Endothelial cell of umbilical vein (primary cell): ENCODE data around the gene EFNB3. TPM values are rescaled to one million over a fixed set of nuclear protein-coding genes. Genes with fewer than 3 reads are reported as not detected.

Source experiments
- BruUV-seq: library from RNA; stranded (reverse); fragments of 400-500 nt; replicated peaks from 2 replicates; lab custom pipeline; 2021; lab: Mats Ljungman, UMichigan
- CTCF ChIA-PET: fragments of 300-600, 350-600 bp; sonication (Branson Sonifier 250); formaldehyde crosslinking; loops from one replicate; lab custom pipeline; 2021; ENCODE audit warnings: antibody characterized with exemption, inconsistent platforms; lab: Charles Lee
- POLR2A ChIA-PET: fragments of 300-600, 350-600 bp; sonication (Branson Sonifier 250); formaldehyde crosslinking; loops from one replicate; lab custom pipeline; 2021; ENCODE audit warnings: antibody characterized with exemption, inconsistent platforms; lab: Charles Lee
- DNase-seq: peaks from one replicate; pipeline ENCODE4 v3.0.0-alpha.2; 2011; ENCODE audit warnings: low read depth, low spot score
- FAIRE-seq: peaks from 2 replicates; lab custom pipeline; 2011; peaks lifted over from hg19 to GRCh38; lab: Jason Lieb, UNC
- H2AFZ ChIP-seq: 2 replicates; pipeline ENCODE4 v1.6.0; 2012; ENCODE audit warnings: low read depth, low read length, control low read depth, inconsistent platforms
- H3K27ac ChIP-seq: 2 replicates; pipeline ENCODE4 v1.5.1; 2011; ENCODE audit warnings: low read depth, mild to moderate bottlenecking, control low read depth, low read length, moderate library complexity; ENCODE audit not compliant: insufficient read depth
- H3K27me3 ChIP-seq, 2 experiments: 2 replicates each; pipeline versions ENCODE4 v1.6.0 to v1.6.1; 2011; ENCODE audit warnings: low read length in 2 of 2, mixed read lengths in 1 of 2; ENCODE audit not compliant: control insufficient read depth in 2 of 2, insufficient read depth in 2 of 2
- H3K36me3 ChIP-seq, 2 experiments: 2 replicates in 1 of 2; 3 replicates in 1 of 2; pipeline ENCODE4 v1.5.1; 2011; ENCODE audit warnings: low read length in 2 of 2, mild to moderate bottlenecking in 1 of 2, moderate library complexity in 1 of 2; ENCODE audit not compliant: control insufficient read depth in 2 of 2, insufficient read depth in 2 of 2; ENCODE audit errors: extremely low read depth in 1 of 2
- H3K4me1 ChIP-seq: 3 replicates; pipeline ENCODE4 v1.5.1; 2011; ENCODE audit warnings: mild to moderate bottlenecking, low read length; ENCODE audit not compliant: control insufficient read depth, insufficient read depth; ENCODE audit errors: extremely low read depth
- H3K4me2 ChIP-seq: 2 replicates; pipeline ENCODE4 v1.6.1; 2011; ENCODE audit warnings: low read length, control low read depth, mixed read lengths; ENCODE audit not compliant: insufficient read depth
- H3K4me3 ChIP-seq, 3 experiments: fragments of 200-600 bp in 1 of 3; sonication (generic), shearing (Covaris generic) in 1 of 3; replicated peaks in 1 of 3; 2 replicates each; pipeline ENCODE4 v1.5.1; 2011 to 2016; ENCODE audit warnings: control low read depth in 3 of 3, low read length in 3 of 3, mild to moderate bottlenecking in 2 of 3, inconsistent platforms in 1 of 3, low read depth in 1 of 3, moderate library complexity in 1 of 3; ENCODE audit not compliant: insufficient read depth in 1 of 3
- H3K79me2 ChIP-seq: 2 replicates; pipeline ENCODE4 v1.6.0; 2012; ENCODE audit warnings: low read length, inconsistent platforms; ENCODE audit not compliant: control insufficient read depth, insufficient read depth
- H3K9ac ChIP-seq: replicated peaks from 2 replicates; pipeline ENCODE3; 2011; ENCODE audit warnings: low read length, control low read depth; ENCODE audit not compliant: insufficient read depth; ENCODE audit errors: extremely low read depth
- H3K9me1 ChIP-seq: replicated peaks from 3 replicates; pipeline ENCODE4 v1.6.0; 2011; ENCODE audit warnings: mild to moderate bottlenecking, low read length; ENCODE audit not compliant: control insufficient read depth, insufficient read depth; ENCODE audit errors: extremely low read depth
- H3K9me3 ChIP-seq: replicated peaks from 2 replicates; pipeline ENCODE4 v1.5.1; 2012; ENCODE audit warnings: low read length, inconsistent platforms; ENCODE audit not compliant: control insufficient read depth, insufficient read depth
- H4K20me1 ChIP-seq: replicated peaks from 2 replicates; pipeline ENCODE3; 2011; ENCODE audit warnings: mild to moderate bottlenecking, low read length; ENCODE audit not compliant: control insufficient read depth, insufficient read depth; ENCODE audit errors: extremely low read depth
- EZH2 ChIP-seq: IDR thresholded peaks from 2 replicates; pipeline ENCODE4 v1.6.1; 2012; ENCODE audit warnings: borderline replicate concordance, low read depth, mild to moderate bottlenecking, moderate library complexity, low read length, inconsistent platforms; ENCODE audit not compliant: severe bottlenecking
- POLR2A ChIP-seq: IDR thresholded peaks from 2 replicates; pipeline ENCODE4 v1.6.1; 2012; ENCODE audit warnings: low read depth, mild to moderate bottlenecking, control low read depth, low read length
- POLR2AphosphoS5 ChIP-seq: IDR thresholded peaks from 2 replicates; pipeline ENCODE4 v1.6.1; 2012; ENCODE audit warnings: low read depth, mild to moderate bottlenecking, control low read depth, low read length, moderate library complexity; ENCODE audit not compliant: insufficient read depth
- dilution Hi-C: fragments of 300-500 bp; cut with MboI; formaldehyde crosslinking; loops from one replicate; pipeline ENCODE4 v1.15.0; 2019; ENCODE audit warnings: low sequenced_read_pairs; ENCODE audit not compliant: extremely low pct_ligation_motif_present
- intact Hi-C: fragments of 100-400 bp; cut with micrococcal nuclease; formaldehyde crosslinking; loops from one replicate; pipeline ENCODE4 v1.10.0; 2022
- polyA plus RNA-seq, 4 experiments: library from polyadenylated mRNA; depleted of rRNA in 3 of 4; stranded (reverse) in 3 of 4; unstranded in 1 of 4; fragments of >200 nt; gene quantifications; 2 replicates each; pipeline versions ENCODE4 v1.2.1 to v1.2.3, GENCODE V29; 2011 to 2012; ENCODE audit warnings: missing spikeins in 1 of 4
- total RNA-seq: library from RNA; stranded (reverse); gene quantifications from 2 replicates; pipeline ENCODE4 v1.2.3, GENCODE V29; 2021

EFNB3 gene
- total and polyA plus RNA-seq, 2 donors (not counting 3 experiments of a cell fraction or from before 2014, with no cell fraction given): 1.1 to 2.9 TPM

- ChIA-PET POLR2A (interaction anchor here (0.6 to 2.4 kb wide), 10 partner anchors 27 to 283 kb away, joined by 3 to 9 read pairs (median 4); partner anchors contain the start of genes ATP1B2, CD68, FXR2 and MPDU1), CTCF (interaction anchor here (1.0 to 4.4 kb wide), 21 partner anchors 9 to 331 kb away, joined by 3 to 97 read pairs (median 5); partner anchors contain the start of genes ATP1B2, DNAH2, EFNB3 and FXR2)
- BruUV-seq: TSS peak; percentile 87
- FAIRE-seq: peak; percentile 95
- TF ChIP-seq POLR2A: peak; percentile 89
- no peak for TF ChIP-seq EZH2
- TF ChIP-seq POLR2AphosphoS5: peak; percentile 83
- Histone ChIP-seq H3K36me3 (peaks cover 0 to 2% of the 10 kb centered on the region in 2 experiments), H4K20me1 (no peaks in the 10 kb centered on the region), H3K27me3 (no peaks in the 10 kb centered on the region), H3K4me3 (peak overlapping the region; percentile 56 to 96 (median 79)), H3K4me2 (peak overlapping the region; percentile 98), H3K27ac (peak overlapping the region; percentile 93), H3K79me2 (peaks cover 50% of the 10 kb centered on the region), H3K4me1 (peaks cover 26% of the 10 kb centered on the region), H3K9ac (peak overlapping the region; percentile 99), H3K9me1 (no peaks in the 10 kb centered on the region), H2AFZ (peak overlapping the region; percentile 13), H3K9me3 (no peaks in the 10 kb centered on the region)
- DNase-seq: peak; percentile 92
- dilution Hi-C loops: no loop called here
- intact Hi-C loops: loop anchor here (2.0 to 10.0 kb wide), 6 partner anchors 156 to 334 kb away; partner anchors contain the start of genes CHD3, FGF11, KCTD11 and POLR2A
Observed at GRCh38 chr17:7686222-7687071, 18.6 kb upstream of the EFNB3 start.
